Suprapubic skin (tissue), 4 donors: ENCODE measurements around the gene XXYLT1.

Experiments used
- CTCF ChIP-seq, 2 donors: fragments of 200-600 bp in 1 of 2; fragments of 450-650 bp in 1 of 2; sonication (generic) in 1 of 2; IDR thresholded peaks; one replicate each; pipeline ENCODE4 v1.5.1; 2016 to 2019; ENCODE audit warnings: antibody characterized with exemption in 2 of 2, mild to moderate bottlenecking in 1 of 2, moderate library complexity in 1 of 2
- POLR2A ChIP-seq, 2 donors: fragments of 450-650 bp; IDR thresholded peaks; one replicate each; pipeline ENCODE4 v1.6.1; 2017; ENCODE audit warnings: antibody characterized with exemption in 2 of 2, mild to moderate bottlenecking in 2 of 2, moderate library complexity in 2 of 2
- POLR2AphosphoS5 ChIP-seq, 3 donors: sonication (generic); formaldehyde crosslinking; IDR thresholded peaks; one replicate each; pipeline ENCODE4 v1.6.1; 2017; ENCODE audit warnings: antibody characterized with exemption in 3 of 3

GRCh38 chr3:195164573-195165264 lies 106.2 kb downstream of the XXYLT1 start:
- TF ChIP-seq CTCF (IDR thresholded peaks at IDR 0.05) (no peak), POLR2A (IDR thresholded peaks at IDR 0.05) (no peak), POLR2AphosphoS5 (IDR thresholded peaks at IDR 0.05) (no peak)
